A549 (cell line): ENCODE data around the gene NDUFB10. TPM values are rescaled to one million over a fixed set of nuclear protein-coding genes. Genes with fewer than 3 reads are reported as not detected.

ENCODE experiments used
- ATAC-seq, 2 experiments: fragments of 200-7000 bp in 1 of 2; fragments of >200 bp in 1 of 2; cut with Nextera tagmentation in 1 of 2; cut with Tn5 transposase in 1 of 2; 3 replicates each; pipeline versions ENCODE4 v1.8.0 to v1.9.1; 2018 to 2020; ENCODE audit warnings: mild to moderate bottlenecking in 1 of 2, moderate library complexity in 1 of 2
- CTCF ChIA-PET: fragments of 300-600 bp; sonication (Branson Sonifier 250); formaldehyde crosslinking; extraction: SDS; loops from one replicate; lab custom pipeline; 2021; ENCODE audit warnings: antibody characterized with exemption, inconsistent platforms; lab: Yijun Ruan, JAX
- POLR2A ChIA-PET: fragments of 350-600 bp; formaldehyde crosslinking; extraction: SDS; loops from one replicate; lab custom pipeline; 2021; ENCODE audit warnings: antibody characterized with exemption, inconsistent platforms; lab: Yijun Ruan, JAX
- DNase-seq, 2 experiments: peaks; one replicate each; pipeline versions ENCODE4 v3.0.0 to v3.0.0-alpha.2; 2011 to 2016; ENCODE audit warnings: low read depth in 1 of 2, low spot score in 1 of 2
- FAIRE-seq: peaks from 2 replicates; lab custom pipeline; 2011; peaks lifted over from hg19 to GRCh38; lab: Jason Lieb, UNC
- H3K27ac ChIP-seq, 2 experiments: fragments of >200 bp; sonication (Bioruptor Twin); formaldehyde crosslinking; 3 replicates each; pipeline ENCODE4 v1.5.1; 2016 to 2017
- H3K4me1 ChIP-seq: fragments of >200 bp; sonication (Bioruptor Twin); formaldehyde crosslinking; 3 replicates; pipeline ENCODE4 v1.6.1; 2016
- H3K4me2 ChIP-seq: fragments of >200 bp; sonication (Bioruptor Twin); formaldehyde crosslinking; 3 replicates; pipeline ENCODE4 v1.6.1; 2016
- H3K4me3 ChIP-seq: fragments of >200 bp; sonication (Bioruptor Twin); formaldehyde crosslinking; 3 replicates; pipeline ENCODE4 v1.5.1; 2016
- H3K9me3 ChIP-seq: fragments of >200 bp; sonication (Bioruptor Twin); formaldehyde crosslinking; 3 replicates; pipeline ENCODE4 v1.6.1; 2016
- BCL3 ChIP-seq: fragments of >200 bp; sonication (Bioruptor Twin); formaldehyde crosslinking; IDR thresholded peaks from 3 replicates; pipeline ENCODE4 v1.6.1; 2016
- CEBPB ChIP-seq, 2 experiments: fragments of >200 bp in 1 of 2; sonication (Bioruptor Twin) in 1 of 2; formaldehyde crosslinking in 1 of 2; IDR thresholded peaks; 2 replicates each; pipeline ENCODE4 v1.6.1; 2012 to 2016
- CTCF ChIP-seq: fragments of >200 bp; sonication (Bioruptor Twin); formaldehyde crosslinking; IDR thresholded peaks from 3 replicates; pipeline ENCODE4 v1.5.1; 2016
- E2F6 ChIP-seq: IDR thresholded peaks from 2 replicates; pipeline ENCODE4 v1.6.1; 2012; ENCODE audit warnings: low read depth, borderline replicate concordance
- HMGXB4 ChIP-seq: fragments of 250-450 bp; sonication (Bioruptor Pico); IDR thresholded peaks from 2 replicates; pipeline ENCODE4 v1.5.0; 2021; ENCODE audit warnings: mild to moderate bottlenecking, moderate library complexity, borderline replicate concordance
- JUNB ChIP-seq: fragments of >200 bp; sonication (Bioruptor Twin); formaldehyde crosslinking; IDR thresholded peaks from 2 replicates; pipeline ENCODE4 v1.6.1; 2016
- MAX ChIP-seq: IDR thresholded peaks from 2 replicates; pipeline ENCODE4 v1.6.1; 2012
- MYC ChIP-seq: IDR thresholded peaks from 2 replicates; pipeline ENCODE4 v1.6.1; 2012; ENCODE audit warnings: mild to moderate bottlenecking, inconsistent platforms, low read length, improper control_type of control experiment, borderline replicate concordance
- PBX3 ChIP-seq: IDR thresholded peaks from 2 replicates; pipeline ENCODE4 v1.6.1; 2012
- PHF8 ChIP-seq: fragments of 200-600 bp; sonication (generic); IDR thresholded peaks from 2 replicates; pipeline ENCODE4 v1.6.1; 2016; ENCODE audit warnings: low read depth, mild to moderate bottlenecking, antibody characterized with exemption, moderate library complexity, borderline replicate concordance
- POLR2A ChIP-seq: IDR thresholded peaks from 2 replicates; pipeline ENCODE4 v1.6.1; 2012; ENCODE audit warnings: mild to moderate bottlenecking, low read length
- POLR2AphosphoS2 ChIP-seq: conservative IDR thresholded peaks from 2 replicates; pipeline ENCODE4 v1.6.1; 2012; ENCODE audit warnings: low read length, improper control_type of control experiment, inconsistent platforms
- RFX5 ChIP-seq: fragments of 450-650 bp; IDR thresholded peaks from 2 replicates; pipeline ENCODE4 v1.7.1; 2014; ENCODE audit warnings: antibody characterized with exemption, mild to moderate bottlenecking, moderate library complexity
- USF2 ChIP-seq: fragments of 450-650 bp; IDR thresholded peaks from 2 replicates; pipeline ENCODE4 v1.6.1; 2014; ENCODE audit warnings: antibody characterized with exemption
- ZFP36 ChIP-seq: fragments of 450-650 bp; IDR thresholded peaks from 2 replicates; pipeline ENCODE4 v1.6.1; 2014; ENCODE audit warnings: borderline replicate concordance; ENCODE audit not compliant: partially characterized antibody
- ZNF302 ChIP-seq: fragments of 250-450 bp; sonication (Bioruptor Pico); IDR thresholded peaks from 2 replicates; pipeline ENCODE4 v1.9.0; 2021; ENCODE audit warnings: inconsistent platforms, mild to moderate bottlenecking, moderate library complexity
- WGBS: methylation state at CpG from one replicate; pipeline ENCODE4 v1.1.6; 2017; ENCODE audit errors: missing lambda C conversion rate; 5-methylcytosine and 5-hydroxymethylcytosine counted together
- polyA plus RNA-seq, 4 experiments: library from polyadenylated mRNA; depleted of rRNA in 3 of 4; stranded (reverse); fragments of >200 nt; fragmentation: RNase III in 1 of 4; extraction: RNeasy Plus Mini Kit Qiagen cat#74134 plus additional on column Dnase treatment in 1 of 4; gene quantifications; 2 replicates in 3 of 4; 3 replicates in 1 of 4; pipeline ENCODE4 v1.2.3, GENCODE V29; 2011 to 2017

The NDUFB10 gene
- polyA plus RNA-seq, 2 of the 4 experiments (the other 2 are of a cell fraction), result 198 to 389 TPM

GRCh38 chr16:1998852-1999801 lies 39.8 kb downstream of the NDUFB10 start:
- Histone ChIP-seq H3K4me1 (peaks cover 44% of the 10 kb centered on the region), H3K4me2 (no peak overlapping the region), H3K27ac (peak overlapping the region in 1 of 2 experiments; percentile 79; a peak in 2 of 6 replicates), H3K4me3 (no peak overlapping the region), H3K9me3 (no peaks in the 10 kb centered on the region)
- DNase-seq (no peak), FAIRE-seq (no peak), ATAC-seq (no peak)
- no peak for TF ChIP-seq POLR2A
- no peak for TF ChIP-seq MYC
- TF ChIP-seq USF2, result no peak
- no peak for TF ChIP-seq HMGXB4 (CRISPR knock-in tag)
- TF ChIP-seq MAX, result no peak
- TF ChIP-seq ZFP36, result no peak
- TF ChIP-seq E2F6, result no peak
- TF ChIP-seq PBX3, result no peak
- no peak for TF ChIP-seq JUNB
- ChIA-PET POLR2A (interaction anchor here (0.6 kb wide), 1 partner anchor 142 kb away, joined by 3 read pairs; no protein-coding TSS in a partner anchor), CTCF (interaction anchor here (1.0 to 11.3 kb wide), 3 partner anchors 10 to 141 kb away, joined by 4 to 196 read pairs (median 80); partner anchors contain the start of genes GFER, NOXO1 and SYNGR3)
- 99% methylated on average over 18 of the region's 39 CpGs for WGBS

GRCh38 chr16:1999866-2000514 lies 40.7 kb downstream of the NDUFB10 start:
- TF ChIP-seq RFX5, result no peak
- TF ChIP-seq CTCF, result no peak
- TF ChIP-seq ZFP36, result no peak
- TF ChIP-seq BCL3, result no peak
- no peak for TF ChIP-seq MAX
- TF ChIP-seq PHF8, result no peak
- no peak for TF ChIP-seq POLR2AphosphoS2
- TF ChIP-seq ZNF302, result no peak
- no peak for TF ChIP-seq PBX3
- TF ChIP-seq CEBPB (IDR thresholded peaks at IDR 0.05), result no peak
- 90% methylated on average over 23 of the region's 28 CpGs for WGBS
- DNase-seq (no peak), ATAC-seq (no peak), FAIRE-seq (no peak)
- CTCF ChIA-PET, result interaction anchor here (8.4 to 11.3 kb wide), 2 partner anchors 11 to 140 kb away, joined by 80 to 196 read pairs; partner anchors contain the start of genes GFER, NOXO1 and SYNGR3
- Histone ChIP-seq H3K9me3 (no peaks in the 10 kb centered on the region), H3K4me1 (peaks cover 50% of the 10 kb centered on the region), H3K4me3 (no peak overlapping the region), H3K4me2 (no peak overlapping the region), H3K27ac (no peak overlapping the region)
- POLR2A ChIA-PET, result no interaction called here
